Brain pericyte (primary cell): Measurements from ENCODE around the gene TBCB.
"Not testable (repeated sequence)": the region's sequence is repeated elsewhere in the genome, so short reads cannot be mapped to it uniquely, and the experiment has no call there.

Experiments
- DNase-seq: peaks from one replicate; pipeline ENCODE4 v3.0.0-alpha.2; 2012; ENCODE audit warnings: low read depth, low spot score

Gene TBCB

GRCh38 chr19:36169084-36169760 is 54.0 kb downstream of the TBCB start:
- DNase-seq: no peak

GRCh38 chr19:36172852-36173251 is 57.6 kb downstream of the TBCB start:
- DNase-seq: no peak

GRCh38 chr19:36173846-36174245 is 58.6 kb downstream of the TBCB start:
- DNase-seq: not testable (repeated sequence)
